Measurements from ENCODE around the gene TOMM20.

TOMM20 gene

GRCh38 chr1:235128456-235129328, at the start of gene TOMM20:
TOMM20 (minus strand) TSS chr1:235128837; CDS start chr1:235128715, 122 bp downstream.
- Histone ChIP-seq H3K9me3 (ENCODE audit: control insufficient read depth, low read length) (no peaks in the 10 kb centered on the region), H3K4me3 (ENCODE audit: low read depth, low read length) (peak within 1 kb of the TSS; percentile 79), H2AFZ (peak within 1 kb of the TSS; percentile 89), H3K27me3 (ENCODE audit: control insufficient read depth, insufficient read depth, low read length) (no peaks in the 10 kb centered on the region), H3K9ac (peak within 1 kb of the TSS; percentile 67), H3K4me1 (peaks cover under 1% of the 10 kb centered on the region), H3K36me3 (ENCODE audit: control insufficient read depth, insufficient read depth, low read length) (no peaks in the 10 kb centered on the region), H3K79me2 (peaks cover 23% of the 10 kb centered on the region), H3K4me2 (ENCODE audit: low read length) (peak within 1 kb of the TSS; percentile 69), H3K27ac (peak within 1 kb of the TSS; percentile 75)
- TF ChIP-seq CTCF (IDR thresholded peaks at IDR 0.05): no peak

- Histone ChIP-seq H3K79me2 (no peaks in the 10 kb centered on the region), H3K27ac (no peak overlapping the region), H3K4me2 (ENCODE audit: low read length) (no peak overlapping the region), H3K9ac (no peak overlapping the region), H2AFZ (no peak overlapping the region), H3K4me3 (ENCODE audit: low read depth, low read length) (no peak overlapping the region), H3K36me3 (ENCODE audit: control insufficient read depth, insufficient read depth, low read length) (no peaks in the 10 kb centered on the region), H3K4me1 (no peaks in the 10 kb centered on the region), H3K9me3 (ENCODE audit: control insufficient read depth, low read length) (no peaks in the 10 kb centered on the region), H3K27me3 (ENCODE audit: control insufficient read depth, insufficient read depth, low read length) (no peaks in the 10 kb centered on the region)
- no peak for TF ChIP-seq CTCF (IDR thresholded peaks at IDR 0.05)
These were observed 47.8 kb upstream of the TOMM20 start for GRCh38 chr1:235176486-235176885.

DNA sequence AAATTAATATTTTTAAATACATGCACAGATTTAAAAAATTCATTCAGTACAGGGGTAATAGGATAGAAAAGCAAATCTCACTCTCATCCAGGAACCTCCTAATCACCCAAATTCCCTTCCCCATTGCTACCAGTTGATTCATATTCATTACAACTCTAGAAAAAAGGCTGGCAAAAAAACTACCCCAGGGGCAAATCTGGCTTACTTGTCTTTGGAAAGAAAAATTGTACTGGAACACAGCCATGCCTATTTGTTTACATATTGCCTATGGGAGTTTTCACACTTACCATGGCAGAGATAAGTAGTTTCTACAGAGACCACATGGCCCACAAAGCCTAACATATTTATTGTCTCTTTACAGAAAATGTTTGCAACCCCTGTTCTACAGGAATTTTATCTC, 41.3 kb upstream of the TOMM20 start:
- Histone ChIP-seq H3K9me3 (ENCODE audit: control insufficient read depth, low read length) (no peaks in the 10 kb centered on the region), H3K4me2 (ENCODE audit: low read length) (no peak overlapping the region), H3K27me3 (ENCODE audit: control insufficient read depth, insufficient read depth, low read length) (no peaks in the 10 kb centered on the region), H3K9ac (no peak overlapping the region), H3K36me3 (ENCODE audit: control insufficient read depth, insufficient read depth, low read length) (no peaks in the 10 kb centered on the region), H3K27ac (no peak overlapping the region), H3K79me2 (no peaks in the 10 kb centered on the region), H3K4me3 (ENCODE audit: low read depth, low read length) (no peak overlapping the region), H3K4me1 (no peaks in the 10 kb centered on the region), H2AFZ (no peak overlapping the region)
- TF ChIP-seq CTCF (IDR thresholded peaks at IDR 0.05): no peak

DNA sequence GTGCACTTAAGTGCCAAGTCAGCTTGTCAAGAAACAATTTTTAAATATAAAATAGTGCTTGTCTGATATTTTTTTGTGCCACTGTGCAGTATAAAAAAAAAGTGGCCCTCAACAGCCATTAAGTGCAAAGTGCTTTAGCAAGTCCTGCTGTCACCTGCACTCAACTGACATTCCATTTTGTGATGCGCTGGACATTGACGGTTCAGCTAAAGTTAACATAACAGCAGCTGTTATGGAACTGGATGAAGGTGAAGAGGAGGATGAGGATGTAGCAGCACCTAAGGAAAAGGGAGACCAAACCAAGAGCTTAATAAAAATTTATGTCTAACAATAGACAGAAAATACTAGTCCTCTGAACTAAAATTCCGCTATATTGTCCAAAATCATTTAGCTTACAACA, 39.7 kb upstream of the TOMM20 start:
- no peak overlapping the region for H3K4me3 ChIP-seq (ENCODE audit: low read depth, low read length)
- no peak overlapping the region for H3K27ac ChIP-seq
- no peak overlapping the region for H3K4me2 ChIP-seq (ENCODE audit: low read length)
- no peaks in the 10 kb centered on the region for H3K79me2 ChIP-seq
- no peak for TF ChIP-seq CTCF (IDR thresholded peaks at IDR 0.05)
- no peak overlapping the region for H2AFZ ChIP-seq
- no peaks in the 10 kb centered on the region for H3K36me3 ChIP-seq (ENCODE audit: control insufficient read depth, insufficient read depth, low read length)
- no peak overlapping the region for H3K9ac ChIP-seq
- H3K27me3 ChIP-seq (ENCODE audit: control insufficient read depth, insufficient read depth, low read length): no peaks in the 10 kb centered on the region
- no peaks in the 10 kb centered on the region for H3K9me3 ChIP-seq (ENCODE audit: control insufficient read depth, low read length)
- no peaks in the 10 kb centered on the region for H3K4me1 ChIP-seq
